HepG2 (cell line): ENCODE measurements around the gene PDGFD.

Experiments used
- CTCF ChIP-seq: sonication (generic); formaldehyde crosslinking; IDR thresholded peaks from 2 replicates; pipeline ENCODE4 v1.5.0; 2020; ENCODE audit warnings: mild to moderate bottlenecking, missing genetic modification reagents, moderate library complexity
- MTF1 ChIP-seq: sonication (generic); formaldehyde crosslinking; IDR thresholded peaks from 2 replicates; pipeline ENCODE4 v1.5.0; 2020; ENCODE audit warnings: missing genetic modification reagents
- SRF ChIP-seq: IDR thresholded peaks from 2 replicates; pipeline ENCODE4 v1.6.1; 2011; ENCODE audit warnings: mild to moderate bottlenecking, low read depth, low read length, moderate library complexity

GRCh38 chr11:103910721-103911120 is 253.2 kb downstream of the PDGFD start:
- TF ChIP-seq MTF1 (CRISPR knock-in tag) (no peak), SRF (no peak), CTCF (CRISPR knock-in tag) (no peak)
